ENCODE results near the gene PPM1A.

PPM1A gene

DNA sequence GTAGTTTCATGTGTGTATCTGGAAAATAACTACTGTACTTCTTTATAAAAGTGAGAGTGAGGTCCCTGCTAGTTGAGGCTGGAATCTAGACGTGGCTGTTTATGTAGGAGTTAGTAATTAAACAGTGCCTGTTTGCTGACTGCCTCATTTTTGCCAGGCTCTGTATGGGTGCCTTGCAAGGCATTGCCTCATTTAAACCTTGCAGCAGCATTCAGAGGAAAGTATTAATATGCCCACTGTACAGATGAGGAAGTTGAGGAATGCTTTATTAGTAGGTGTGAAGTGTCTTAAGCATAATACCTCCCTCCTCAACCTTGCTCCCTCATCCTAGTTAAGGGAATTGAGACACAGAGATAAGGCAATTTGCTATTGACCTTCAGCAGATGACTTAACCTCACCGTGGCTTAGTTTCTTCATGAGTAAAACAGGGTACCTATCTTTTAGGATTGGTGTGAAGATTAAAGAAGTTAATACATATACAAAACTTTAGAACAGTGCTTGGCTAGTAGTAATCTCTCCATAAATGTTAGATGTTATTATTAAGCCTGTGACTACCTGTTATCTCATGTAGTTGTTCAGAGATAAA lies 28.7 kb downstream of the PPM1A start:
- H3K36me3 ChIP-seq (ENCODE audit: insufficient read depth, low read length), result peaks cover 18% of the 10 kb centered on the region; the same call in 1 of the 2 replicates
- no peaks in the 10 kb centered on the region for H3K9me3 ChIP-seq (ENCODE audit: insufficient read depth, low read length, severe bottlenecking)
- no peaks in the 10 kb centered on the region for H3K4me1 ChIP-seq (ENCODE audit: insufficient read depth, low read length)
- DNase-seq (no peak), ATAC-seq (ENCODE audit: insufficient read depth, low read depth) (no peak)
- no peak for TF ChIP-seq EZH2 (IDR thresholded peaks at IDR 0.05; ENCODE audit: borderline replicate concordance, low read depth, low read length, severe bottlenecking)
- TF ChIP-seq, protein P1, sequence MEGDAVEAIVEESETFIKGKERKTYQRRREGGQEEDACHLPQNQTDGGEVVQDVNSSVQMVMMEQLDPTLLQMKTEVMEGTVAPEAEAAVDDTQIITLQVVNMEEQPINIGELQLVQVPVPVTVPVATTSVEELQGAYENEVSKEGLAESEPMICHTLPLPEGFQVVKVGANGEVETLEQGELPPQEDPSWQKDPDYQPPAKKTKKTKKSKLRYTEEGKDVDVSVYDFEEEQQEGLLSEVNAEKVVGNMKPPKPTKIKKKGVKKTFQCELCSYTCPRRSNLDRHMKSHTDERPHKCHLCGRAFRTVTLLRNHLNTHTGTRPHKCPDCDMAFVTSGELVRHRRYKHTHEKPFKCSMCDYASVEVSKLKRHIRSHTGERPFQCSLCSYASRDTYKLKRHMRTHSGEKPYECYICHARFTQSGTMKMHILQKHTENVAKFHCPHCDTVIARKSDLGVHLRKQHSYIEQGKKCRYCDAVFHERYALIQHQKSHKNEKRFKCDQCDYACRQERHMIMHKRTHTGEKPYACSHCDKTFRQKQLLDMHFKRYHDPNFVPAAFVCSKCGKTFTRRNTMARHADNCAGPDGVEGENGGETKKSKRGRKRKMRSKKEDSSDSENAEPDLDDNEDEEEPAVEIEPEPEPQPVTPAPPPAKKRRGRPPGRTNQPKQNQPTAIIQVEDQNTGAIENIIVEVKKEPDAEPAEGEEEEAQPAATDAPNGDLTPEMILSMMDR (IDR thresholded peaks at IDR 0.05; ENCODE audit: borderline replicate concordance, extremely low read depth, low read length, poor library complexity, severe bottlenecking), result no peak
- H3K27me3 ChIP-seq (ENCODE audit: insufficient read depth, low read length, poor library complexity), result no peaks in the 10 kb centered on the region
- H3K4me3 ChIP-seq (ENCODE audit: low read depth in 1 of 2, low read length in 2 of 2), result no peak overlapping the region
- H3K9ac ChIP-seq (ENCODE audit: low read depth, low read length), result no peak overlapping the region
- no peak overlapping the region for H2AFZ ChIP-seq (ENCODE audit: low read depth, low read length)
- H3K79me2 ChIP-seq (ENCODE audit: insufficient read depth, low read length), result peaks cover 98% of the 10 kb centered on the region
- no peak overlapping the region for H3K4me2 ChIP-seq (ENCODE audit: insufficient read depth, low read length)
- peaks cover 46% of the 10 kb centered on the region for H4K20me1 ChIP-seq (ENCODE audit: insufficient read depth, low read length)
- H3K27ac ChIP-seq (ENCODE audit: low read length), result no peak overlapping the region

DNA sequence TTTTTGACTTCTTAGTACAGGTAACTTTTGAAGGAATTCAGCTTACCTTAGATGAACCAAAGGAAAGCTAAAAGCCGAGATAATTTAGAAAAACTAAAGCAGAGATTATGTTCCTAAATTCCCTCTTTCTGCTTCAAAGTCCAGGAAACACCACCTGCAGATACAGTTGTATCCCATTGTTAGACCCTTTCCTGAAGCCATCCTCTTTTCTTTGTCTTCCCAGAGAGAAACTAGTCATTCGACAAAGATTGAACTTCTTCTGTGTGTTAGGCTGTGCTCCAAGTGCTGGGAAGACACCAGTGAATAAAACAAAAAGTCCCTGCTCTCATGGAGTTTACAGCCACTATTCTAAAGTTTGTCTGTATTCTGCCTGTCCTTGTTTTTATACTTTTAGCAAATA lies 29.3 kb downstream of the PPM1A start:
- TF ChIP-seq EZH2 (IDR thresholded peaks at IDR 0.05; ENCODE audit: borderline replicate concordance, low read depth, low read length, severe bottlenecking), result no peak
- TF ChIP-seq, protein P1 (IDR thresholded peaks at IDR 0.05; ENCODE audit: borderline replicate concordance, extremely low read depth, low read length, poor library complexity, severe bottlenecking), result no peak
- H3K4me3 ChIP-seq (ENCODE audit: low read depth in 1 of 2, low read length in 2 of 2), result no peak overlapping the region
- ATAC-seq (ENCODE audit: insufficient read depth, low read depth), result no peak
- H3K9me3 ChIP-seq (ENCODE audit: insufficient read depth, low read length, severe bottlenecking), result no peaks in the 10 kb centered on the region
- peaks cover 42% of the 10 kb centered on the region for H4K20me1 ChIP-seq (ENCODE audit: insufficient read depth, low read length)
- peaks cover 96% of the 10 kb centered on the region for H3K79me2 ChIP-seq (ENCODE audit: insufficient read depth, low read length)
- no peak overlapping the region for H3K4me2 ChIP-seq (ENCODE audit: insufficient read depth, low read length)
- peaks cover 25% of the 10 kb centered on the region for H3K36me3 ChIP-seq (ENCODE audit: insufficient read depth, low read length)
- no peak for DNase-seq
- H3K27ac ChIP-seq (ENCODE audit: low read length), result no peak overlapping the region
- no peak overlapping the region for H3K9ac ChIP-seq (ENCODE audit: low read depth, low read length)
- no peak overlapping the region for H2AFZ ChIP-seq (ENCODE audit: low read depth, low read length)
- H3K4me1 ChIP-seq (ENCODE audit: insufficient read depth, low read length), result no peaks in the 10 kb centered on the region
- no peaks in the 10 kb centered on the region for H3K27me3 ChIP-seq (ENCODE audit: insufficient read depth, low read length, poor library complexity)

DNA sequence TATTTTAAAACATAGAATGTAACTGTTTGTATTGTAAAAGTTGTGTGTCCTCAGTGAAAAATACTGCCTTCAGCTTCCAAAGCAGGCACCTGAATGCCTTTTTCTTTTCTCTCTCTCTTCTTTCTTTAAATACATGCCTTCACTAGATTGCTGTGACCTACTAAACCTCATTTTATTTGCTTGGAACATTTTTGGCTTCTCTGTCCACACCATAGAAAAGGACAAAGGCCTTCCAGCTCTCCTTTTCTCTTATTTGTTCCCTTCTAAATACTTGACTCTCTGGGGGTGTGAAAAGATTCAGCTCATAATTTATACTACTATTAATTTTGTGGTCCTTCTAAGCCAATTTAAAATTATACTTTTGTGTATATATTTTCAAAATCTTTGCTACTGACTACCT lies 38.4 kb downstream of the PPM1A start:
- DNase-seq, result no peak
- no peak overlapping the region for H2AFZ ChIP-seq (ENCODE audit: low read depth, low read length)
- peaks cover 16% of the 10 kb centered on the region; the same call in 1 of the 2 replicates for H3K79me2 ChIP-seq (ENCODE audit: insufficient read depth, low read length)
- H3K9ac ChIP-seq (ENCODE audit: low read depth, low read length), result no peak overlapping the region
- no peak overlapping the region for H3K4me3 ChIP-seq (ENCODE audit: low read depth in 1 of 2, low read length in 2 of 2)
- no peak overlapping the region for H3K27ac ChIP-seq (ENCODE audit: low read length)
- H3K9me3 ChIP-seq (ENCODE audit: insufficient read depth, low read length, severe bottlenecking), result no peaks in the 10 kb centered on the region
- H3K4me1 ChIP-seq (ENCODE audit: insufficient read depth, low read length), result no peaks in the 10 kb centered on the region
- no peak overlapping the region for H3K4me2 ChIP-seq (ENCODE audit: insufficient read depth, low read length)
- no peaks in the 10 kb centered on the region for H3K27me3 ChIP-seq (ENCODE audit: insufficient read depth, low read length, poor library complexity)
- peaks cover 71% of the 10 kb centered on the region for H3K36me3 ChIP-seq (ENCODE audit: insufficient read depth, low read length)
- no peak for ATAC-seq (ENCODE audit: insufficient read depth, low read depth)
- no peak for TF ChIP-seq EZH2 (IDR thresholded peaks at IDR 0.05; ENCODE audit: borderline replicate concordance, low read depth, low read length, severe bottlenecking)
- peaks cover 7% of the 10 kb centered on the region; the same call in 1 of the 2 replicates for H4K20me1 ChIP-seq (ENCODE audit: insufficient read depth, low read length)

DNA sequence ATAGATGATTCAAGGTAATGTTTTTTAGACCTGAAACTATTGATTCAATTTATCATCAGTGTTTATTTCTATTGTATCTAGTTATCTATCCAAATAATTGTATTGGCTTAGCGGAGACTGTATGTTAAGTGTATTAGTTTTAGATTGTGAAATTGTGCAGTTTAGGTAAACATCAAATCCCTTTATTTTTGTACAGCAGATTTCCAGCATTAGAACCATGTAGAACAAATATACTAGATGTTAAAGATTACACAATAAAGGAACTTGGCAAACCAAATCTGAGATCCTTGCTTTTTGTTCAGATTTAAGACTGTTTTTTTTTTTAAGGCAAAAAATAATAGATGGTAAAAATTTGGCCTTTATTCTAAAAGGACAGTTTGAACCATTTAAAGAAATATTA lies 39.3 kb downstream of the PPM1A start:
- H3K4me2 ChIP-seq (ENCODE audit: insufficient read depth, low read length), result no peak overlapping the region
- no peak for TF ChIP-seq EZH2 (IDR thresholded peaks at IDR 0.05; ENCODE audit: borderline replicate concordance, low read depth, low read length, severe bottlenecking)
- TF ChIP-seq, protein P1 (IDR thresholded peaks at IDR 0.05; ENCODE audit: borderline replicate concordance, extremely low read depth, low read length, poor library complexity, severe bottlenecking), result no peak
- H3K4me1 ChIP-seq (ENCODE audit: insufficient read depth, low read length), result no peaks in the 10 kb centered on the region
- H4K20me1 ChIP-seq (ENCODE audit: insufficient read depth, low read length), result 0 out of 2 replicates have a peak, but pooled peaks cover 4% of the 10 kb centered on the region
- no peak overlapping the region for H3K9ac ChIP-seq (ENCODE audit: low read depth, low read length)
- ATAC-seq (ENCODE audit: insufficient read depth, low read depth) (no peak), DNase-seq (no peak)
- peaks cover 71% of the 10 kb centered on the region for H3K36me3 ChIP-seq (ENCODE audit: insufficient read depth, low read length)
- no peaks in the 10 kb centered on the region for H3K27me3 ChIP-seq (ENCODE audit: insufficient read depth, low read length, poor library complexity)
- H2AFZ ChIP-seq (ENCODE audit: low read depth, low read length), result no peak overlapping the region
- no peak overlapping the region for H3K4me3 ChIP-seq (ENCODE audit: low read depth in 1 of 2, low read length in 2 of 2)
- no peak overlapping the region for H3K27ac ChIP-seq (ENCODE audit: low read length)
- peaks cover 9% of the 10 kb centered on the region; the same call in 1 of the 2 replicates for H3K79me2 ChIP-seq (ENCODE audit: insufficient read depth, low read length)
- H3K9me3 ChIP-seq (ENCODE audit: insufficient read depth, low read length, severe bottlenecking), result no peaks in the 10 kb centered on the region

Data from DND-41 (cell line).